Adrenal gland (tissue), 12 donors: ENCODE measurements around the gene UVSSA. TPM values are rescaled to one million over a fixed set of nuclear protein-coding genes. Genes with fewer than 3 reads are reported as not detected.

Experiments used
- DNase-seq, 7 donors: peaks; one replicate each; pipeline ENCODE4 v3.0.0-alpha.2; 2019 to 2020
- H3K27ac ChIP-seq, 5 donors: fragments of 200-600 bp; sonication (generic) in 4 of 5; 1 replicate in 3 of 5; 2 replicates in 2 of 5; pipeline versions ENCODE4 v1.5.1 to v1.8.0; 2016 to 2020; ENCODE audit warnings: mild to moderate bottlenecking in 1 of 5
- H3K27me3 ChIP-seq: fragments of 200-600 bp; 2 replicates; pipeline ENCODE4 v1.8.0; 2021
- H3K36me3 ChIP-seq, 2 donors: fragments of 200-600 bp; replicated peaks in 1 of 2; 1 replicate in 1 of 2; 2 replicates in 1 of 2; pipeline versions ENCODE4 v1.5.1 to v1.8.0; 2018 to 2022
- H3K4me1 ChIP-seq, 2 donors: fragments of 200-600 bp; replicated peaks in 1 of 2; 1 replicate in 1 of 2; 2 replicates in 1 of 2; pipeline versions ENCODE4 v1.5.1 to v1.8.0; 2018 to 2021
- H3K4me3 ChIP-seq, 4 donors: fragments of 200-600 bp; sonication (generic) in 3 of 4; one replicate each; pipeline ENCODE4 v1.5.1; 2016 to 2018
- H3K9me3 ChIP-seq, 3 donors: fragments of 200-600 bp; sonication (generic) in 1 of 3; replicated peaks in 1 of 3; 1 replicate in 2 of 3; 2 replicates in 1 of 3; pipeline versions ENCODE4 v1.5.1 to v1.8.0; 2016 to 2021
- CTCF ChIP-seq, 6 experiments: fragments of 450-650 bp in 4 of 6; fragments of 200-600 bp in 2 of 6; sonication (generic) in 1 of 6; IDR thresholded peaks; 1 replicate in 5 of 6; 2 replicates in 1 of 6; pipeline versions ENCODE4 v1.5.1 to v1.8.0; 2016 to 2021; ENCODE audit warnings: antibody characterized with exemption in 6 of 6, mild to moderate bottlenecking in 2 of 6, moderate library complexity in 1 of 6
- POLR2A ChIP-seq, 2 donors: fragments of 450-650 bp; IDR thresholded peaks; one replicate each; pipeline ENCODE4 v1.6.1; 2017; ENCODE audit warnings: antibody characterized with exemption in 2 of 2, mild to moderate bottlenecking in 2 of 2, moderate library complexity in 1 of 2
- WGBS, 4 donors: extraction: QIAGEN DNeasy Blood & Tissue Kit in 2 of 4; methylation state at CpG; one replicate each; pipeline versions ENCODE4 v1.1.5 to v1.1.7; 2013 to 2017; 5-methylcytosine and 5-hydroxymethylcytosine counted together
- intact Hi-C, 2 donors: fragments of 100-400 bp; cut with DNase I; formaldehyde crosslinking; loops; one replicate each; pipeline versions ENCODE4 v1.14.1 to v1.15.0; 2022 to 2023
- polyA plus RNA-seq, 3 donors: library from polyadenylated mRNA; stranded (reverse); fragments of 200-250 nt in 2 of 3; fragments of 350-450 nt in 1 of 3; fragmentation: Illumina TruSeq in 1 of 3; extraction: RNeasy Lipid Tissue Mini Kit (QIAGEN cat#74804) in 1 of 3; gene quantifications; one replicate each; pipeline ENCODE4 v1.2.3, GENCODE V29; 2013 to 2014
- total RNA-seq, 9 donors: library from RNA; depleted of rRNA in 4 of 9; stranded (reverse); fragments of >200 nt in 4 of 9; fragments of 120-200 nt in 1 of 9; fragmentation: NEBNext Ultra II Directional in 1 of 9; extraction: Animal tissue kit (Norgen Biotek cat#: 25700) in 1 of 9; gene quantifications; one replicate each; pipeline versions ENCODE4 v1.1.0 to v1.2.4, GENCODE V29; 2013 to 2023
- donor health status: healthy with polysubstance abuse.
- donor health status: Bipolar disorder and iron deficiency.
- donor health status: DM: yes; HTN: yes; CAD: no.
- donor health status: DM: no; HTN: no; CAD: no.
- donor health status: DM: no; HTN: no; CAD: no.
- donor health status: DM: yes; HTN: yes; CAD: no.

The UVSSA gene
- total and polyA plus RNA-seq, 12 donors = 2.9 to 37.4 (median 17.5) TPM

GRCh38 chr4:1403177-1403583, 56.2 kb downstream of the UVSSA start:
- Histone ChIP-seq H3K27ac (no peak overlapping the region), H3K4me3 (peak overlapping the region in 1 of 4 donors; percentile 2), H3K36me3 (no peaks in the 10 kb centered on the region), H3K9me3 (no peaks in the 10 kb centered on the region), H3K27me3 (peaks cover 76% of the 10 kb centered on the region), H3K4me1 (no peaks in the 10 kb centered on the region)
- intact Hi-C loops = no loop called here
- peak in 1 of 7 donors; percentile 11 for DNase-seq
- no peak for TF ChIP-seq POLR2A (IDR thresholded peaks at IDR 0.05)
- TF ChIP-seq CTCF (IDR thresholded peaks at IDR 0.05) = no peak
- 3% methylated on average over 6 to 58 of the region's 58 CpGs; no CpG with 5 or more reads in 1 of the 4 donors for WGBS, 4 donors

GRCh38 chr4:1403591-1404572, 56.9 kb downstream of the UVSSA start:
- Histone ChIP-seq H3K27me3 (peaks cover 83% of the 10 kb centered on the region), H3K4me1 (no peaks in the 10 kb centered on the region), H3K9me3 (no peaks in the 10 kb centered on the region), H3K27ac (no peak overlapping the region), H3K36me3 (no peaks in the 10 kb centered on the region), H3K4me3 (peak overlapping the region in 1 of 4 donors; percentile 2)
- no peak for TF ChIP-seq CTCF (IDR thresholded peaks at IDR 0.05)
- TF ChIP-seq POLR2A (IDR thresholded peaks at IDR 0.05) = no peak
- peak in 1 of 7 donors; percentile 18 for DNase-seq
- WGBS, 4 donors = 2 to 6% (median 5%) methylated on average over 45 to 106 of the region's 107 CpGs
- intact Hi-C loops = no loop called here

DNA sequence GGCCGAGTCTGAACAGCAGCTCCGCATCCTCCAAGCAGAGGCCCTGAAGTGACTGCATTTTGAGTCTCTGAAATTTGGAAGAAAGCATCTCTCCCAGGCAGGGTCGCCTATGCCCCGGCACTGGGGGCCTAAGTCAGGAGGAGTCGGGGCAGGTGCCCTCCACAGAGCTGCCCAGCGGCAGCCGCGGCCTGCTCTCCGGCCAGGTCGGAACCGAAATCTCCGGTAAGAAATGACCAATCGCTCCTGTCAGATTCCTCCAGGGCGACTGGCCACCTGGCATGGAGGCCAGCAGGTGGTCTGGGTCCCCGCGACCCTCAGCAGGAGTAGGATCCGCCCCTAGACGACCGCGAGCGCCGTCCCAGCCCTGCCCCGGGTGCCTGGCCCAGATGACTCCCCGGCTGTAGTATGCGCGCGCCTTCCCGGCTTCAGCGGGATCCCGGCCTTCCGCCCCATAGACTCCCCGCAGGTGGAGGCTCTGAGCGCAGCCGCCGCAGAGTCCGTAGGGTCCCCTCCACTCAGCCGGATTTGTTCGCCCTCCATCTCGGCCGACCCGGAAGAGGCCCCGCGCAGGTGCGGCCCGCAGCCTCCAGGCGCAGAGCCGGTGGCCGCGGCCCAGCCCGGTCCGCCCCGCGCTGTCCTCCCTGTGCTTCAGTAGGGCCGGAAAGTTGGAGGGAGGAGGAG, 57.7 kb downstream of the UVSSA start:
- WGBS, 4 donors = 6 to 12% (median 8%) methylated on average over 12 to 54 of the region's 54 CpGs; no CpG with 5 or more reads in 1 of the 4 donors
- peaks cover 90% of the 10 kb centered on the region for H3K27me3 ChIP-seq
- TF ChIP-seq CTCF (IDR thresholded peaks at IDR 0.05) (no peak), POLR2A (IDR thresholded peaks at IDR 0.05) (no peak)
- H3K36me3 ChIP-seq = no peaks in the 10 kb centered on the region
- intact Hi-C loops = no loop called here
- no peak overlapping the region for H3K27ac ChIP-seq
- H3K4me3 ChIP-seq = no peak overlapping the region
- no peaks in the 10 kb centered on the region for H3K9me3 ChIP-seq
- H3K4me1 ChIP-seq = no peaks in the 10 kb centered on the region
- DNase-seq = peak in 1 of 7 donors; percentile 11

GRCh38 chr4:1405254-1405635, 58.2 kb downstream of the UVSSA start:
- H3K27ac ChIP-seq = no peak overlapping the region
- TF ChIP-seq CTCF (IDR thresholded peaks at IDR 0.05) = no peak
- no peak for TF ChIP-seq POLR2A (IDR thresholded peaks at IDR 0.05)
- WGBS, 4 donors = 6 to 12% (median 10%) methylated on average over 24 to 26 of the region's 26 CpGs
- peaks cover 94% of the 10 kb centered on the region for H3K27me3 ChIP-seq
- no peak overlapping the region for H3K4me3 ChIP-seq
- H3K36me3 ChIP-seq = no peaks in the 10 kb centered on the region
- H3K9me3 ChIP-seq = no peaks in the 10 kb centered on the region
- no peak for DNase-seq
- no peaks in the 10 kb centered on the region for H3K4me1 ChIP-seq
- intact Hi-C loops = no loop called here
